GM18498 (cell line): ENCODE results near the gene AMH.

Source experiments
- ATAC-seq: cut with Tn5 transposase; IDR thresholded peaks from one replicate; pipeline ENCODE4 v1.9.1; 2021; ENCODE audit warnings: mild to moderate bottlenecking, moderate library complexity; ENCODE audit not compliant: unreplicated experiment

The AMH gene

DNA sequence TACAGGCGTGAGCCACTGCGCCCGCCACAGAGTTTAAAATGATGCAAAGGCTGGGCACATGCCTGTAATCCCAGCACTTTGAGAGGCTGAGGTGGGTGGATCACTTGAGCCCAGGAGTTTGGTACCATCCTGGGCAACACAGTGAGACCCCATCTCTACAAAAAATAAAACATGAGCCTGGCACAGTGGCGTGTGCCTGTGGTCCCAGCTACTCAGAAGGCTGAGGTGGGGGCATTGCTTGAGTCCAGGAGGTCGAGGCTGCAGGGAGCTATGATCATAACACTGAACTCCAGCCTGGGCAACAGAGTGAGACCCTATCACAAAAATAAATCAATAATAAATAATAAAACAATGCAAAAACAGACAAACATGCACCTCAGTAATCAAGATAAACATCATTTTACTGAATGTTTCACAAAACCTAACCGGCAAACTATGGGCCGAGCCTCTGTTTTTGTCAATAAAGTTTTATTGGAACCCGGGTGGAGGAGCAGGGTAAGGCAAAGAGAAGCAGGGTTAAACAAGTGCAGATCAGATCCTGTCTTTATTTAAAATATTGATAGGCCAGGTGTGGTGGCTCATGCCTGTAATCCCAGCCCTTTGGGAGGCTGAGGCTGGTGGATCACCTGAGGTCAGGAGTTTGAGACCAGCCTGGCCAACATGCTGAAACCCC, 34.8 kb downstream of the AMH start:
- no peak for ATAC-seq

DNA sequence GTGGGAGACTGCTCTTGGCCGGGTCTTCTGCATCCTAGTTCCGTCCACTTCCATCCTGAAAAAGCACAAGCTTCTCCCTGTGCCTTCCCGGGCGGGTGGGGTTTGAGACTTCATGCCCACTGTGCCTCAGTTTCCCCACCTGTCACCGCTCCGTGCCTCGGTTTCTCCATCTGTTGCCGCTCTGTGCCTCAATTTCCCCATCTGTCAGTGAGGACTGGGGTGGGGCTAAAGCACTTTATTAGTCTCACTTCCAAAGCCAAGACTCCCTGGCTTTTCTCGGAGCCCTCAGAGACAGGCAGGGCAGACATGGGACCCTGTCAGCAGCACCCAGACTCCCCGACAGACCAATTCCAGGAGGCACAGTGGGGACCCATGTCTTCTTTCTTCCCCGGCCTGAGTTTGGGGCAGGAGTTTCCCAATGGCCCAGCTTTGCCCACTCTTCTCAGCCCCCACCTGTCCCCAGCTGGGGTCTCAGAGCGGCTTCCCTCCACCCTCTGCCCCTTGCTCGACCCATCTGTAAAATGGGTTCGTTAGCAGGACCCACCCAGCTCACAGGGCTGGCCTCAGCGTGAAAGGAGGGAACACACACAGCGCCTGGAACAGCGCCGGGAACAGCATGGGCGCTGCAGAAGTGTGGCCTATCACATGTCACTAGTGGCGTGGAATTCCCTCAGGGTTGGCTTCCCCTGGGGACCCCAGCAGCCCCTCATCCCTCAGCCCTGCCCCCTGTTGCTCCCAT, 37.4 kb downstream of the AMH start:
- no peak for ATAC-seq

DNA sequence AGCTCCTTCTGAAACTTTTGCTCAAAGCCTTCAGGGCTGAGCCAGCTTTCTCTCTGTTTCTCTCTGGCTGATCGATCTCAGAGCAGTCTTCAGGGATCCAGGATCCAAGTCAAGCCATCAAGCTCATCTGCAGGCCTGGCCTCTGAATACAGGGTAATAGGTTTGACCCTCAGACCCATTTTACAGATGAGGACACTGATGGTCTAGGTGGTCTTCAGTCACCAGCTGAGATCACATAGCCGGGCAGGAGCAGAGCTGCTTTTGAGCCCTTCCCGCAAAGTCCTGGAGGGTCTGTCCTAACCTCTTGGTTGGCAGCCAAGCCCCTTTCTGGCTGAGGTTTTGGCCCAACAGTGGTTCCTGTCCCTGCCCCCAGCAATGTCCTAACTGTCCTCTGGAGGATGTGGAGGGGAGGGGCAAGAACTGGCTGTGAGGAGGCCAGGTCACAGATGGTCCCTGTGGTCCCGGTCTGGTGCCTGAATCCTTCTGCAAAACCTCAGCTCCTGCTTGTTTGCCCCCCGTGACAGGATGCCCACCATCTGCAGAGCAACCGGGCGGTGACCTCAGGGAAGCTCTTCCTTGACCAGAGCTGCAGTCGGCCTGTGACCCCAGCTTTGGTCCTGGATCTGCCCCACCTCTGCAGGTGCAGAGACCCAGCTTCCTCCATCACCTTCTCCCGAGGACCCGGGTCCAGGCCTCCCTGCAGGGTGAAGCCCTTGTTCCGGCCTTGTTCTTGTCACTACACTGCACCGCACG, 38.6 kb downstream of the AMH start:
- ATAC-seq, result no peak

DNA sequence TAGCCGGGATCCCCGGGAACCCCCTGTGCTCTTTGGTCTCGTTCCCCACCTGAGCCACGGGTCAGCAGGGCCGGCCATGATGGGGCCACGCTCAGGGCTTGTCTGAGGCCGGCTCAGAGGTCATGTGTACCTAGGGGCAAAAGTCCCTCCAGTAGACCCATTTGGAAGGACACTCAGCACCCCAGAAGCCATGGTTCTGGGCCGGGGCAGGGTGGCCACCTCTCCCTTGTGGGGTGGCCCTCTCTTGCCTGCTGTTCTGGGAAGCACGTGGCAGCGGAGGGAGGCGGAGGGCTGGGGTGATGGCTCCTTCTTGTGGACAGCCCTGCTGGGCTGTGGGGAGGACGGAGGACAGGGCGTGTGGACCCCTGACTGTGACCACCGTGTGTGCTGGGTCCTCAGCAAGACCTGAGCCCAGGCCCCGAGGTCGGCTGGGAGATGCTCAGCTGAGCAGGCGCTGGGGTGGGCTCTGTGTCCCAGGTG, 39.3 kb downstream of the AMH start:
- no peak for ATAC-seq

DNA sequence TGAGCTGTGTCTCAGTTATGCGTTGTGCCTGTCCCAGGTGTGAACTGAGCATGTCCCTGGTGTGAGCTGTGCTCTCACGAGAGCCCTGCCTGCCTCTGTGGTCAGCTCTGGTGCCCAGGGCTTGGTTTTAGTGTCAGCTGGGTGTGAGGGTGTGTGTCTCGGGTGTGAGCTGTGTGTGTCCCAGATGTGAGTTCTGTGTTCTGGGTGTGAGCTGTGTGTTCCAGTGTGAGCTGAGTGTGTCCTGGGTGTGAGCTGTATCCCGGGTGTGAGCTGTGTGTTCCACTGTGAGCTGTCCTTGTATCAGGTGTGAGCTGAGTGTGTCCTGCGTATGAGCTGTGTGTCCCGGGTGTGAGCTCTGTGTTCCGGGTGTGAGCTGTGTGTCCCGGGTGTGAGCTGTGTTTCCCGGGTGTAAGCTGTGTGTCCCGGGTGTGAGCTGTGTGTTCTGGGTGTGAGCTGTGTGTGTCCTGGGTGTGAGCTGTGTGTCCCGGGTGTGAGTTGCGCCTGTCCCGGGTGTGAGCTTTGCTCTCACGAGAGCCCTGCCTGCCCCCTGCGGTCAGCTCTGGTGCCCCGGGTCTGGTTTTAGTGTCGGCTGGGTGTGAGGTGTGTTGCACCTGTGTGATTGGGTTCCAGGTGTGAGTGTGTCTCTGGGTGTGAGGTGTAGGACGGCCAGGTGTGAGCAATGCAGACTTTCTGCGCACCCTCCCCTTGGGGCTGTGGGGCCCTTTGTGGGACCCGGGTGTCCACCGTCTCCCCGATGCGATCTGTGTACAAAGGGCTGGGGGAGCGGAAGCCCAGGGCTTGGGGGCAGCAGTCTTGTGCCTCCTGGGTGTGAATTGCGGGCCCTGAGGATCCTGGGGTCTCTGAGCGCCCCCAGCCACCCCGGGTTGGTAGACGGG, 39.9 kb downstream of the AMH start:
- ATAC-seq, result peak; percentile 16

DNA sequence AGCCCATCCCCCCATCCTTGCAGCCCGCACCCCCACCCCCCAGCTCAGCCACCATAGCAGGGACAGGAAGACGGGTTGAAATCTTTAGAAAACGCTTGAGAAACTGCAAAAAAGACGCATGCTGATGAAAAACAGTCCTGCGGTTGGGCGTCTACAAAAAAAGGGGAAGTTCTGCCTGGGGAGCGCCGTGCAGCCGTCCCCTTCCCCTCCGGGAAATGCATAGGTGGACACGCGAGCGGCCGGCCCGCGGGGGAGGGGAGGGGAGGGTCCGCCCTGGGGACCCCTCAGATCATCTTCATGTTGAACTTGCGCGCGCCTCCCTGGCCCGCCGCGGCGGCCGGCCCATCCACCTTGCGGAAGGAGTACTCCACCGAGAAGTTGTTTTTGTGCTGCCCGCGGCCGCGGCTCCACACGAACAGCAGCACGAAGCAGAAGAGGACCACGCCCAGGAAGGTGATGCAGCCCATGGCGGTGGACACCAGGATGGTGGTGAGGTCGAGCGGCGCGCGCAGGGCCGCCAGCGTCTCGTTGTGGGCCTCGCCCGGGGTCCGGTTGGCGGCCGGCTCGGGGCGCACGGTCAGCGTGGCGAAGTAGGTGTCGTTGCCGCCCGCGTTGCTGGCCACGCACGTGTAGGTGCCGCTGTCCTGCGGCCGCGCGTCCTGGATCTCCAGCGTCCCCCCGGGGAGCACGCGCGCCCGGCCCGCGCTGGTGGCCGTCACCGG, 40.8 kb downstream of the AMH start:
- peak; percentile 39 for ATAC-seq

DNA sequence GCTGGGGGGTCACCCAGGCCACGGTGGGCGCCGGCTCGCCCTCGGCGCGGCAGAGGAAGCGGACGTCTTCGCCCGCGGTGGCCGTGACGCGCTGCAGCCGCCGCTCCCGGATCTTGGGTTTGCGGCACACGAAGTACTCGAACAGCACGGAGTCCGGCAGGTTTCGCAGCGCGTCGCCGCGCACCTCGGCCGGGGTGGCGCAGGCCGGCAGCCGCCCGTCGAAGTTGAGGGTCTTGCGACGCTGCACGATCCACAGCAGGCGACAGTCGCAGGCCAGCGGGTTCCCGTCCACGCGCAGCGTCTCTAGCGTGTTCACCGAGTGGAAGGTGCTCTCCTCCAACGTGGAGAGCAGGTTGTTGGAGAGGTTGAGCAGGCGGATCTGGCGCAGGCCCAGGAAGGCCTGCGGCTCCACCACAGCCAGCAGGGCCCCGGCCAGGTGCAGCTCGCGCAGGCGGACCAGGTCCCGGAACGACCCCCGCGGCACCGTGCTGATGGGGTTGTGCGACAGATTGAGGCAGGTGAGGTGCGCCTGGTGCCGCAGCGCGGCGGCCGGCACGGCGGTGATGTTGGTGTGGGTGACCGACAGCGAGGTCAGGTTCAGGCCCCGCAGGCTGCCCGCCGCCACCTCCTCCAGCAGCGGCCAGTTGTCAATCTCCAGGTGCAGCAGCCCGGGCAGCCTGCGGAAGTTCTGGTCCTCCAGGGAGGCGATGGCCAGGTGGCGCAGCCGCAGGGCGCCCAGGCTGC, 41.5 kb downstream of the AMH start:
- peak; percentile 18 for ATAC-seq

DNA sequence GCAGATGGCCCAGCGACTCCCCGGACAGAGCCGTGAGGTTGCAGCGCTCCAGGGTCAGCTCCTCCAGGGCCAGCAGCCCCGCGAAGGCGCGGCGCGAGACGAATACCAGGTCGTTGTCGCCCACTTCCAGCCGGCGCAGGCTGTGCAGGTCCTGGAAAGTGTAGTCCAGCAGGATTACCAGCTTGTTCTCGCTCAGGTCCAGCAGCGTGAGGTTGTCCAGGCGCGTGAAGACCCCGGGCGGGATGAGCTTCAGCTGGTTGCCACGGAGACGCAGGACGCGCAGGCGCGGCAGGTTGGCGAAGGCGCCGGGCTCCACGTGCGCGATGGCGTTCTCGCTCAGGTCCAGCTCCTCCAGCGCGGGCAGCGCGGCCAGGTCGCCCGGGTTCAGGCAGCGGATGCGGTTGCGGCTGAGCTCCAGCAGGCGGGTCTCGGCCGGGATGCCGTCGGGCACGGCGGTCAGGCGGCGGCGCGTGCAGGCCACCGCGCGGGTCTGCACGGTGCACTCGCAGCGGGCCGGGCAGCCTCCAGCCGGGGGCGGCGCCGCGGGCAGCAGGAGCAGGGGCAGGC, 42.1 kb downstream of the AMH start:
- no peak for ATAC-seq

DNA sequence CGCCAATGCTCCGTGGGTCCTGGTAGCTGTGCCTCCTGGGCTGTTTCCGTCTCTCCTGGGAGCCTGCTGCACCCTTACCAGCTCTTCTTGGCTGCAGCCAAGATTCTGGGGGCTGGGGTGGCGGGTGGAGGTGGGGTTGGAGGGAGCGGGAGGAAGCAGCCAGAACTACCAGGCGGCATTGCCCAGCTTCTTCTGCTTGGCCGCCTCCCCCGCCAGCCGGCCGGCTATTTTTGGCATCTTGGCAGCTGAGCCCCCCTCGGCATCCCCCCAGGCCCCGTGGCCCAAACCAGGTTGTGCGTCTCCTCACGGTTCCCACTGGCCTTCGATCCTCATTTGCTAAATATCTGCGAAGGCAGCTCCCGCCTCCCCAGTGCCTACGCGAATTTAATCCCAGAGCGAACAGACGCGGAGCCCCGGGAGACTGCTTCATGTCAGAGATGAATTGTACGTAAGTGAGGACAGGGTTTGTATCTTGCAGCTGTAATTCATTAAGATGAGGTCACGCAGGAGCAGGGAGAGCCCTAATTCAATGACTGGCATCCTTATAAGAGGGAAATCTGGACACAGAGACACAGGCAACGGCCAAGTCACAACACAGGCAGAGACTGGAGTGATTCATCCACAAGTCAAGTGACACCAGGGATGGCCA, 45.7 kb downstream of the AMH start:
- no peak for ATAC-seq

DNA sequence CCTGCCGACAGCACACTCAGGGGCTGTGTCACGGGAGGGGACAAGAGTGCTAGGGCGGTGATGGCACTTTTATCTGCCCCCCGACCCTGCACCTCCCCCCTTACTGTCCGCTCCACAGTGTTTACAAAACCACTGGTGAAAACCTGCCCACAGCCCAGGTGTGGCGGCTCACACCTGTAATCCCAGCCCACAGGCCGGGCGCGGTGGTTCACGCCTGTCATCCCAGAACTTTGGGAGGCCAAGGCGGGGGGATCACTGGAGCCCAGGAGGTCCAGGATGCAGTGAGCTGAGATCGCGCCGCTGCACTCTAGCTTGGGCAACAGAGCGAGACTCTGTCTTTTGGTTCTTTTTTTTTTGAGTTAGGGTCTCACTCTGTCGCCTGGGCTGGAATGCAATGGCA, 47.0 kb downstream of the AMH start:
- ATAC-seq, result no peak

DNA sequence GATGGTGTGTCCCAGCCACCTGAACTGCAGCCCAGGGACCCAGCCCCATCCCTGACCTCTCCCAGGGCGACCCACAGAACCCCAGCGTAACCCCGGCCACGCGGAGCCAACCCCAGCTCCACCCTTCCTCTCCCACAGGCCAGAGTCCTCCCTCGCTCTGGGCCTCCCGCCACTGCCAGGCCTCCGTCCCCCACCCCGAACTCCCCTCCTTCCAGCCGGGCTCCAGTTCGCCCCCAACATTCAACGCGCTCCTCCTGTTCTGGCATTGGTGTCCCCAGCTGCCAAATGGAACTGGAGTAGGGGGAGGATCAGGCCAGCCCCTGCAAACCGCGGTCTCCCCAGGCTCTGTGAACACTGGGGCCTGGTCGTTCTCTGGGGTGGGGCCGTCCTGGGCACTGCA, 51.4 kb downstream of the AMH start:
- no peak for ATAC-seq
